HG03460 (cell line): ENCODE measurements around the gene PC.

ENCODE experiments used
- ATAC-seq: cut with Tn5 transposase; IDR thresholded peaks from one replicate; pipeline ENCODE4 v1.9.1; 2021; ENCODE audit not compliant: unreplicated experiment

Gene PC

GRCh38 chr11:66857234-66857926 lies 100.8 kb downstream of the PC start:
- ATAC-seq = no peak

- ATAC-seq = peak; percentile 32
These were observed 101.5 kb downstream of the PC start, which contains the start of gene LRFN4 for GRCh38 chr11:66856496-66857233. Gene LRFN4, plus strand, starts transcription at chr11:66857064. Its CDS starts 681 bp downstream, at chr11:66857745.

- ATAC-seq = peak; percentile 67
These were observed 102.3 kb downstream of the PC start for GRCh38 chr11:66855574-66856495.

GRCh38 chr11:66854729-66855211 lies 103.4 kb downstream of the PC start:
- no peak for ATAC-seq

- no peak for ATAC-seq
These were observed 103.9 kb downstream of the PC start for GRCh38 chr11:66854231-66854661.

GRCh38 chr11:66853242-66854229 lies 104.6 kb downstream of the PC start:
- ATAC-seq = no peak

GRCh38 chr11:66852466-66853241 lies 105.5 kb downstream of the PC start:
- ATAC-seq = no peak

GRCh38 chr11:66851698-66852465 lies 106.3 kb downstream of the PC start:
- no peak for ATAC-seq

GRCh38 chr11:66851239-66851596 lies 107.0 kb downstream of the PC start:
- ATAC-seq = no peak

- no peak for ATAC-seq
These were observed 107.5 kb downstream of the PC start for GRCh38 chr11:66850588-66851238.

- ATAC-seq = no peak
These were observed 108.0 kb downstream of the PC start for GRCh38 chr11:66850235-66850587.

GRCh38 chr11:66849501-66850234 lies 108.5 kb downstream of the PC start:
- ATAC-seq = no peak

- no peak for ATAC-seq
These were observed 109.3 kb downstream of the PC start for GRCh38 chr11:66848671-66849500.

- ATAC-seq = no peak
These were observed 110.5 kb downstream of the PC start for GRCh38 chr11:66847461-66848232.

GRCh38 chr11:66846671-66847091 lies 111.5 kb downstream of the PC start:
- no peak for ATAC-seq

GRCh38 chr11:66845876-66846212 lies 112.3 kb downstream of the PC start:
- ATAC-seq = no peak
